ENCODE measurements around the gene PRKCH.

PRKCH gene

DNA sequence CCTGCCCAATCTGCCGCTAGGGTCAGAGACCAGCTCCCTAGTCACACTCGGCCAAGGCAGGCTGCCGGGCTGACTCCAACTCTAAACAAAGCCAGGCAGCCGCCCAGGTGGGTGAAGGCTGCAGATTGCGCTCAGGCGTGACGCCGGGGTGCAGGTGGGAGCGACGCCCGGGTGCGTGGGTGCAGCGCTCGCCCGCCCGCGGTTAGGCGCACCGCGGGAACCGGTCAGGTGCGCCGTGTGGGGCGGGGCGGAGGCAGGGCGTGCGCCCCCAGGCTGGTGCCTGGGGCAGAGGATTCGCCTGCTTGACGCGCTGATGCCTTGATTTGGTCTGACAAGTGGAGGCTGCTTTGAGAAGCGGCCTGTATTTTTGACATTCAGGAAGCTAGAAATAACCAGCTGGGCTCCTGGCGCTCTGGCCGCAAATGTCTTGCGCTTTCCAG lies 247.2 kb downstream of the PRKCH start:
- DNase-seq (ENCODE audit: extremely low read depth, low read depth) = no peak
- TF ChIP-seq, protein P1, sequence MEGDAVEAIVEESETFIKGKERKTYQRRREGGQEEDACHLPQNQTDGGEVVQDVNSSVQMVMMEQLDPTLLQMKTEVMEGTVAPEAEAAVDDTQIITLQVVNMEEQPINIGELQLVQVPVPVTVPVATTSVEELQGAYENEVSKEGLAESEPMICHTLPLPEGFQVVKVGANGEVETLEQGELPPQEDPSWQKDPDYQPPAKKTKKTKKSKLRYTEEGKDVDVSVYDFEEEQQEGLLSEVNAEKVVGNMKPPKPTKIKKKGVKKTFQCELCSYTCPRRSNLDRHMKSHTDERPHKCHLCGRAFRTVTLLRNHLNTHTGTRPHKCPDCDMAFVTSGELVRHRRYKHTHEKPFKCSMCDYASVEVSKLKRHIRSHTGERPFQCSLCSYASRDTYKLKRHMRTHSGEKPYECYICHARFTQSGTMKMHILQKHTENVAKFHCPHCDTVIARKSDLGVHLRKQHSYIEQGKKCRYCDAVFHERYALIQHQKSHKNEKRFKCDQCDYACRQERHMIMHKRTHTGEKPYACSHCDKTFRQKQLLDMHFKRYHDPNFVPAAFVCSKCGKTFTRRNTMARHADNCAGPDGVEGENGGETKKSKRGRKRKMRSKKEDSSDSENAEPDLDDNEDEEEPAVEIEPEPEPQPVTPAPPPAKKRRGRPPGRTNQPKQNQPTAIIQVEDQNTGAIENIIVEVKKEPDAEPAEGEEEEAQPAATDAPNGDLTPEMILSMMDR (IDR thresholded peaks at IDR 0.05; ENCODE audit: low read depth, low read length) = no peak

DNA sequence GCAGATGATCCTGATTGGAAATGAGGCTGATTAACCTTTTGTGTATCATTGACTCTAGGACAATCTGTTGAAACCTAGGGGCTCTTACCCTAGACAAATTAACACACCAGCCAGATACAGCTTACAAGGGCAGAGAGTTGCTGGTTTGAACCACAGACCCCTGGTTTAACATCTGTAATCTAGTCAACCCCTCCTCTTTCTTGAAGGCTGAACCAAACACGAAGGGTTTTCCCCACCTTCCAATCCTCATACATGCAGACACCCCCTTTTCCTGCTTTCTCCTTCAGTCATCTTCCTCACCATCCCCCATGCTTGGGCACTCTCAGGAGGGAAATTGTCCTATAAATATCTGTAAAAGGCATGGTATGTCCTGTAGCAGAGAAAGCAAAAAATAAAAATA lies 247.9 kb downstream of the PRKCH start:
- no peak for DNase-seq (ENCODE audit: extremely low read depth, low read depth)
- TF ChIP-seq, protein P1 (IDR thresholded peaks at IDR 0.05; ENCODE audit: low read depth, low read length) = no peak

DNA sequence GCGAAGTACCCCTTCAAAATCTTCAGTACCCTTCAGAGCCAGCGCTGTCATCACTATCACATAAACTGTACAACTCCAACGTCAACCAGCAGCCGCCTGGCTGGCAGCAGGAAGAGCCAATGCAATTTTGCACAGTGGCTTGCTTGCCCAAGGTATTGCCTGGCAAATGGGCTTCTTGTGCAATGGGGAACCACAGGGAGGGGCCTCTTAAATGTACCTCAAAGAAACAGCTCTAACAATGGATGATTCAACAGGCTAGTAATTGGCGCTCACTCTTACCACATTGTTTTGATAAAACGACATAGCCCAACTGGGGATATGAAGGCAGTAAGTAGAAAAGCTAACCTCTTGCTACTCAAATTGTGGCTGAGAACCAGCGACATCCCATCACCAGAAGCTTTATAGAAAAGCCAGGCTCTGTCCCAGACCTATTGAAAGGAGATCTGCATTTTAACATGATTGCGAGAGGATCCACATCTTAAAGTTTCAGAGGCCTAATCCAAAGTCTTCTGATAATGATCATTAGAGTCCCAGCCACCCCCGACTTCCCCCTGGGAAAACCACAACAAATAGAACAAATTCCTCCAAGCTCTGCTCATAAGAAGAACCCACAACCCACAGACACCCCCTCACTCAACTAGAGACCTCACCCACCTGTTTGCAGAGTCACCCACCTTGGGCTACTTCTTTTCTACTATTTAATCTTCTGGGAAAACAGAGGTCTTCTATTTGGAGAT lies 248.6 kb downstream of the PRKCH start:
- TF ChIP-seq, protein P1 (IDR thresholded peaks at IDR 0.05; ENCODE audit: low read depth, low read length) = no peak
- DNase-seq (ENCODE audit: extremely low read depth, low read depth) = peak; percentile 89

DNA sequence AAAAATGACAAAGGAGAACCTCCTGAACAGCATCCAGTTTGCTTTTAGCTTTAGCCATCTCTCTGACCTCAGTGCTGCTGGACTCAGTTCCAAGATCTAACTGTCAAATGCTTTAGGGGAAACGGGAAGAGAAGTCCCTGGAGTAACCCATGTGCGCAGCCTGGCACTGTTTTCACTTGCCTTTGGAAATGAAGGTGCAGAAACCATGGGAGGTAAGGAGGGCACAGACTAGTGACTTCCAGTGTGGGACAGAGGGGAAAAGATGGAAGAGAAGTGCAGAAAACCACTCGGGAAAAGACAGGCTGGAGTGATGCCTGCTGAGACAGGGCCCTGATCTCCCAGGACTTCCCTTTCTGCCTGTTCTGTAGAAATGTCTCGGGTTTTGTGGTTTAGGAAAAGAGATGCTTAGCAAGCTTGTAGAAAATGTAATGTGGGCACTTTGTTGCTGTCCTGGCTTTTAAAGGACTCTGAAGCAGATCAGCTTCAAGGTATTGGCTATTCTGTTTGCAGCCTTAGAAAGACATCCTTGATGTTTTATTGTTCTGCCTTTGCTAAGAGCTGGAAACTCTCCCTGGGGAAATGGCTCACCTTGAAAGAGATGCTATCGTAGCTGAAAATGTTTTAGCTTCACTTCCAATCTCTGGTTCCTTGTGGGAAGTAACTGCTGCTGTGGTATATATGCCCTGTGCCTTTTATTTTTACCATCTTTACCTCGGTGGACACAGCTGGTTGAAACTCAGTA lies 249.3 kb downstream of the PRKCH start:
- no peak for DNase-seq (ENCODE audit: extremely low read depth, low read depth)
- TF ChIP-seq, protein P1 (IDR thresholded peaks at IDR 0.05; ENCODE audit: low read depth, low read length) = no peak

DNA sequence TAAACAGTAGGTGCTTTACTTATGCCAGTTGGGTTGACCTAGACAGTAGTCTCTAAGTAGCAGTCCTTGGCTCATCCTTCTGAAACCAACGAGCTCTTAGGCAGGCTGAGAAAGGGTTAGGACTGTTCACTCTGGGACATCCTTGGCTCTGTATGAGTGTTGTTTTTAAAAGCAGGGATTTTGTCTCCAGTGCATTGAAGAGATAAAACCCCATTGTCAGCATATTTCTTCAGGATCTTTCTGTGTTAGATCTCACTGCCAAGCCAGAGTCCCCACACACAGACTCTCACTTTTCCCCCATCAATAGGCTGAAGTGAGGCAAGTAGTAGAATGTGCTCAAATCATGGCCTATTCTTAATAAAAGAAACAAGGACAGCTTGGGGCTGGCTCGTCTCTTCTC lies 250.5 kb downstream of the PRKCH start:
- DNase-seq (ENCODE audit: extremely low read depth, low read depth) = no peak
- TF ChIP-seq, protein P1 (IDR thresholded peaks at IDR 0.05; ENCODE audit: low read depth, low read length) = no peak

DNA sequence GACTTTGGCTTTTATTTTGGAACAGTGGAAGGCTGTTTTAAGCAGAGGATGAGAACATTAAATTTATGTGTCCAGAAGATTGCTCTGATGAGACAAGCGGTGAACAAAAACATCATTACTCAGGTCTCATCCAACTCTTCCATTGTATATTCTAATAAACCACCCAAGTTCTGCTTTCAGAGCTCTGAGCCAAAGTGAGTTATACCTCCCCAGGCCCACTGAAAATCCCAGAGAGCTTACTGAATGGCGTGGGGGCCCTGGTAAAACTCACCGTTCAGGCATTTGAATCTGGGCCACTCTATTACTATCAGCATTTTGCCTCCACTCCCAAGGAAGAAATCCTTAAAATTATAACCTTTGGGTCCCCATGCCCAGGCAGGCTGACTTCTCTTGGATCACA lies 251.9 kb downstream of the PRKCH start:
- TF ChIP-seq, protein P1 (IDR thresholded peaks at IDR 0.05; ENCODE audit: low read depth, low read length) = no peak
- no peak for DNase-seq (ENCODE audit: extremely low read depth, low read depth)

Measured in AG09319 (cell line).